ENCODE results near the gene VWA2.

DNA sequence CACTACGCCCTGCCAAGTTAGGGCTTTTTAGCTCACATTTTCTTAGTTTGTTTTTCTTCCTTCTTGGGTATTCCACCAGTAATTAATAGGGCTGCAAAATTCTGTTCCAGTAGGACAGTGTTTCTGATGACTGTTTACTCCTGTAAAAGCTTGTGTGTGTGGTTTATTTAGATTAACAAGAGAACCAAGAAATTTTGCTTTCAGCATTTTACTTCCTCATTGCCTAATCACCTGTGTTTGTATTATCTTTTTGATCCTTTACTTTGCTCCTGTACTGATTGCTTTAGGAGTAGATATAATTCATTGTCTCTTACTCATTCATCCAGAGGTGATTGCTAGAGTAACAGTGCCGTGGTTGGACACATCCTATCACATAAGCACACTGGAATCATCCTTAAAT lies 32.2 kb upstream of the VWA2 start:
- TF ChIP-seq CTCF (conservative IDR thresholded peaks at IDR 0.05; ENCODE audit: low read length), result no peak
- TF ChIP-seq EZH2phosphoT487 (IDR thresholded peaks at IDR 0.05; ENCODE audit: borderline replicate concordance), result no peak
